ENCODE measurements around the gene VPS45. TPM values are rescaled to one million over a fixed set of nuclear protein-coding genes. Genes with fewer than 3 reads are reported as not detected.
A peak's percentile ranks its signal among the peaks of the same experiment; 100 is the strongest.

VPS45 gene
- total and polyA plus RNA-seq, 2 donors from 2014 or later = 33.1 to 41.7 TPM

DNA sequence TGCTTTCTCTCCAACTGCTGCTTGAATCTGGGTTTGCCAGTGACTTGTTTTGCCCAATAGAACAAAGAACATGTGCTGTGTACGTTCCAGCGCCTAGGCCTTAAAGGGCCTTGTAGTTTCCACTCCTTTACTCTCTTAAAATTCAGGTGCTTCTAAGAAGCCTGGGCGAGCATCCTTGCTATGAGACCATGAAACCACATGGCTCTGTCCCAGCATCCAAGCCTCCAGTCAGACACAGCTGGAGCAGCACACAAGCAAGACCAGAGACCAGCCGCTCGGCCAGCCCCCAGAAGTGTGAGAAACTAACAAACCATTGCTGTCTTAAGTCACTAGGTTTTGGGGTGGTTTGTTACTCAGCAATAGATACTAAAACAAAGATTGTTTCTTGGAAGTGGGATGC is 97.2 kb downstream of the VPS45 start:
- FAIRE-seq (no peak), DNase-seq (no peak)
- Histone ChIP-seq H3K27ac (ENCODE audit: low read depth in 2 of 2, low read length in 2 of 2) (no peak overlapping the region), H3K9me3 (ENCODE audit: control insufficient read depth in 2 of 3, insufficient read depth in 1 of 3, low read length in 3 of 3) (no peaks in the 10 kb centered on the region), H3K9ac (ENCODE audit: low read length in 3 of 3) (no peak overlapping the region), H3K4me3 (ENCODE audit: low read length in 3 of 3) (no peak overlapping the region), H3K36me3 (ENCODE audit: control insufficient read depth in 2 of 3, insufficient read depth in 3 of 3, low read length in 3 of 3) (no peaks in the 10 kb centered on the region), H3K27me3 (ENCODE audit: control insufficient read depth, insufficient read depth, low read length) (no peaks in the 10 kb centered on the region), H3K4me1 (ENCODE audit: control insufficient read depth in 2 of 3, insufficient read depth in 2 of 3, low read depth in 1 of 3, low read length in 3 of 3) (peaks cover 7 to 19% (median 9%) of the 10 kb centered on the region in 3 donors)
- TF ChIP-seq, protein P1, sequence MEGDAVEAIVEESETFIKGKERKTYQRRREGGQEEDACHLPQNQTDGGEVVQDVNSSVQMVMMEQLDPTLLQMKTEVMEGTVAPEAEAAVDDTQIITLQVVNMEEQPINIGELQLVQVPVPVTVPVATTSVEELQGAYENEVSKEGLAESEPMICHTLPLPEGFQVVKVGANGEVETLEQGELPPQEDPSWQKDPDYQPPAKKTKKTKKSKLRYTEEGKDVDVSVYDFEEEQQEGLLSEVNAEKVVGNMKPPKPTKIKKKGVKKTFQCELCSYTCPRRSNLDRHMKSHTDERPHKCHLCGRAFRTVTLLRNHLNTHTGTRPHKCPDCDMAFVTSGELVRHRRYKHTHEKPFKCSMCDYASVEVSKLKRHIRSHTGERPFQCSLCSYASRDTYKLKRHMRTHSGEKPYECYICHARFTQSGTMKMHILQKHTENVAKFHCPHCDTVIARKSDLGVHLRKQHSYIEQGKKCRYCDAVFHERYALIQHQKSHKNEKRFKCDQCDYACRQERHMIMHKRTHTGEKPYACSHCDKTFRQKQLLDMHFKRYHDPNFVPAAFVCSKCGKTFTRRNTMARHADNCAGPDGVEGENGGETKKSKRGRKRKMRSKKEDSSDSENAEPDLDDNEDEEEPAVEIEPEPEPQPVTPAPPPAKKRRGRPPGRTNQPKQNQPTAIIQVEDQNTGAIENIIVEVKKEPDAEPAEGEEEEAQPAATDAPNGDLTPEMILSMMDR (IDR thresholded peaks at IDR 0.05; ENCODE audit: borderline replicate concordance, extremely low read depth, insufficient read depth) = no peak
- intact Hi-C loops (cut with DNase I) = loop anchor here (5.0 kb wide), 1 partner anchor 92 kb away; no protein-coding TSS in a partner anchor

DNA sequence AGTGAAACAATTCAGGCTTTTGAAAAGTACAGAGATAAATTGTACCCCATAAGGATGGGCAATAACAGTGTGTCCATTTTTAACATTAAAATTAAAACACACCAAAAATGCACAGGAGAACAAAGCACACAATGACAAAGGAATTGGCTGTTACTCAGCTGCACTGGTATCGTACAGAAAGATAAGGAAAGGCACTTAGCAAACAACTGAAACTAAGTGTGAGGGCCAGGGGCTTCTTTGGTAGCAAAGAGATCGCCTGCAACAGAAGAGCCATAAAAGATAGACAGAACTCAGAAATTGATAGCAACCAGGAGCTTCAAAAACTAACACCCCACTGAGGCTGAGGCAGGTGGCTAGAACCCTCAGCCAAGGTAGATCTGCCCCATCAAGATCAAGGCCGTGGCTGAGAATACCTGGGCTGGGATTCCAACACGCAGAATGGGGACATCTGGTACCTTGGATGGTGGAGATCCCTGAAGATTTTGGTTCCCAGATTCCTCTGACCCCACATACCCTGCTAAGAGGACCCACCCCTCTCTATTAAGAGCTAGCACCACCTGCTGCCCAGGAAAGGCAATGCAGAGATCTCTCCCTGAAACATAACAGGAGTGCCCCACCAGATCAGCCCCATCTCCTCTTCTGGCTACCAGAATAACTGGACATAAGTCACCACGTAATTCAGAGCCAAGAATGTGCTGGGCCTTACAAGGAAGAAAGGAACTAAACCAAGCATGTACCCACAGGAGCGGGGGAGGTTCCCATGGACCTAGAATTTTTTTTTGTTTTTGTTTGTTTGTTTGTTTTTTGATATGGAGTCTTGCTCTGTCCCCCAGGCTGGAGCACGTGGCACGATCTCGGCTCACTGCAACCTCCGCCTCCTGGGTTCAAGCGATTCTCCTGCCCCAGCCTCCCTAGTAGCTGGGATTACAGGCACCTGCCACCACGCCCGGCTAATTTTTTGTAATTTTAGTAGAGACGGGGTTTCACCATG is 98.3 kb downstream of the VPS45 start:
- H3K9me3 ChIP-seq (ENCODE audit: control insufficient read depth in 2 of 3, insufficient read depth in 1 of 3, low read length in 3 of 3) = no peaks in the 10 kb centered on the region
- no peak overlapping the region for H3K27ac ChIP-seq (ENCODE audit: low read depth in 2 of 2, low read length in 2 of 2)
- H3K4me3 ChIP-seq (ENCODE audit: low read length in 3 of 3) = no peak overlapping the region
- intact Hi-C loops (cut with DNase I) = loop anchor here (5.0 kb wide), 1 partner anchor 94 kb away; no protein-coding TSS in a partner anchor
- peaks cover 7 to 19% (median 9%) of the 10 kb centered on the region in 3 donors for H3K4me1 ChIP-seq (ENCODE audit: control insufficient read depth in 2 of 3, insufficient read depth in 2 of 3, low read depth in 1 of 3, low read length in 3 of 3)
- H3K27me3 ChIP-seq (ENCODE audit: control insufficient read depth, insufficient read depth, low read length) = no peaks in the 10 kb centered on the region
- DNase-seq (peak in 3 of 5 donors; percentile 60 to 77 (median 62)), FAIRE-seq (no peak)
- H3K36me3 ChIP-seq (ENCODE audit: control insufficient read depth in 2 of 3, insufficient read depth in 3 of 3, low read length in 3 of 3) = no peaks in the 10 kb centered on the region
- H3K9ac ChIP-seq (ENCODE audit: low read length in 3 of 3) = no peak overlapping the region
- TF ChIP-seq, protein P1 (IDR thresholded peaks at IDR 0.05; ENCODE audit: borderline replicate concordance, extremely low read depth, insufficient read depth) = peak; percentile 49

DNA sequence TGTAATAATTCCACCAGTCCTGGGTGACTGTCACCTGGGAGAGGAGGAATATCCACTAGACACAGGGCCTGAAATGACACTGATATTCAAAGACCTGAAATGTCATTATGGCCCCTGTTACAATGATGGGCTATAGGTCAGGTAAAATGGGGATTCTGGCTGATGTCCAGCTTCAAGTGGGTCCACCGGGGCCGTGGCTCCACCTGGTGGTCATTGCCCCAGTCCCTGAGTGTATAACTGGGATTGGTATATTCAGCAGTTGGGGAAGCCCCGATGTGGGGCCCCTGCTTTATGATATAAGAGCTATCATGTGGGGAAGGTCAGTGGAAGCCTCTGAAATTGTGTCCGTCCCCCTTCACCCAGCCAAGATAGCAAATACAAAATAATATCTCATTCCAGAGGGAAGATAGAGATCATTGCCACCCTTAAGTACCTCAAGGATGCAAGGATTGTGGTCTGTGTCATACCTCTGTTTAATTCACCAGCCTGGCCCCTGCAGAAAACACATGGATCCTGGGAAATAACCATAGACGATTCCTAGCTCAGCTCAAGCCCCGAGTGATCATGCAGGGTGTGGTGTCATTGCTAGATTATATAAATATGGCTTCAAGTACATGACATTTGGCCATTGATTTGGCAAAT is 101.5 kb downstream of the VPS45 start:
- no peak overlapping the region for H3K9ac ChIP-seq (ENCODE audit: low read length in 3 of 3)
- DNase-seq (peak in 4 of 5 donors; percentile 70 to 78 (median 75)), FAIRE-seq (no peak)
- TF ChIP-seq, protein P1 (IDR thresholded peaks at IDR 0.05; ENCODE audit: borderline replicate concordance, extremely low read depth, insufficient read depth) = peak; percentile 64
- intact Hi-C loops (cut with DNase I) = loop anchor here (5.0 kb wide), 1 partner anchor 97 kb away; no protein-coding TSS in a partner anchor
- no peaks in the 10 kb centered on the region for H3K36me3 ChIP-seq (ENCODE audit: control insufficient read depth in 2 of 3, insufficient read depth in 3 of 3, low read length in 3 of 3)
- H3K9me3 ChIP-seq (ENCODE audit: control insufficient read depth in 2 of 3, insufficient read depth in 1 of 3, low read length in 3 of 3) = no peaks in the 10 kb centered on the region
- no peaks in the 10 kb centered on the region for H3K4me1 ChIP-seq (ENCODE audit: control insufficient read depth in 2 of 3, insufficient read depth in 2 of 3, low read depth in 1 of 3, low read length in 3 of 3)
- no peak overlapping the region for H3K4me3 ChIP-seq (ENCODE audit: low read length in 3 of 3)
- H3K27ac ChIP-seq (ENCODE audit: low read depth in 2 of 2, low read length in 2 of 2) = no peak overlapping the region
- no peaks in the 10 kb centered on the region for H3K27me3 ChIP-seq (ENCODE audit: control insufficient read depth, insufficient read depth, low read length)

All from kidney (tissue), 14 donors.